A204.1 (cell line): Measurements from ENCODE around the gene SMAP1.

Source experiments
- FAIRE-seq: peaks from 2 replicates; lab custom pipeline; 2012; peaks lifted over from hg19 to GRCh38; lab: Jason Lieb, UNC

SMAP1 gene

DNA sequence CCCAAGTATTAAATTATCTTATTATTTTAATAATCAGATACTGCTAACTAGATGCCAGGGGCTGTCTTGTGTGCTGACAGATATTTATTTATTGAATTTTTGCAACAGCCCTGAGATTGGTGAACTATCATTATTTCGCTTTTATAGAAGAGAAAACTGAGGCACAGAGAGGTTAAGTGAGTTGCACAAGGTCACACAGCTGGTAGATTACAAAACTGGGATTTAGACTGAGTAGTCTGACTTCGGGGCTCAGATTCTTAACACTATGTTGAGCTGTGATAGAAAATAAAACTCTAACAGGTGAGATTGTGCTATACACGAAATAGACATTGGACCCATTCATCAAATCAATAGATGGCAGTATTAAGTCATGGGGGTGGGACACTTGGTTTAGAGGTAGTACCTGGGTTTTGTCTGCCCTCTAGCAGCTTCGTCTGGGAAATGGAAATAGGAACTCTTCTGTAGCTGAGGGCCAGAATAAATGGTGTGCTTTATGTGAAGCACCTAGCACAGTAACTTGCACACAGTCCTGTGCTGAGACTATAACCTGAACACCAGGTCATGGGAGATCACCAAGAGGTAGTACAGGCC is 175.7 kb downstream of the SMAP1 start:
- no peak for FAIRE-seq

DNA sequence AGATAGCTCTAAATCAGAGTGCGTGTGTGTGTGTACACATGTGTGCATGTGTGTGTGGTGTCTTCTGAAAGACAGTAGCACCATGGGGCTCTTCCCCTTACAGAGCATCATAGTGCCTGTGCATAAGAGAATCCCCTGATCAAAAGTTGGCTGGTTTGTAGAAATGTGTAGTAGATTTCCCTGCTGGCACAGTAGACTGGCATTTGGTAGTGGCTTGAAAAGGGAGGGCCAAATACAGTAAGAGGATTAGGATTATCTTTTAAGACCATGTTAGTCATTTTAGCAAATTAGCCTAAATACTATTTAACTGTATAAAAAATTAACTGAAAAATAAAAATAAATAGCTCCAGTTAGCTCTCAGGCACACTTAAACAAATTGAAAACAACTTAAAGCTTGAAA is 176.6 kb downstream of the SMAP1 start:
- FAIRE-seq = no peak

DNA sequence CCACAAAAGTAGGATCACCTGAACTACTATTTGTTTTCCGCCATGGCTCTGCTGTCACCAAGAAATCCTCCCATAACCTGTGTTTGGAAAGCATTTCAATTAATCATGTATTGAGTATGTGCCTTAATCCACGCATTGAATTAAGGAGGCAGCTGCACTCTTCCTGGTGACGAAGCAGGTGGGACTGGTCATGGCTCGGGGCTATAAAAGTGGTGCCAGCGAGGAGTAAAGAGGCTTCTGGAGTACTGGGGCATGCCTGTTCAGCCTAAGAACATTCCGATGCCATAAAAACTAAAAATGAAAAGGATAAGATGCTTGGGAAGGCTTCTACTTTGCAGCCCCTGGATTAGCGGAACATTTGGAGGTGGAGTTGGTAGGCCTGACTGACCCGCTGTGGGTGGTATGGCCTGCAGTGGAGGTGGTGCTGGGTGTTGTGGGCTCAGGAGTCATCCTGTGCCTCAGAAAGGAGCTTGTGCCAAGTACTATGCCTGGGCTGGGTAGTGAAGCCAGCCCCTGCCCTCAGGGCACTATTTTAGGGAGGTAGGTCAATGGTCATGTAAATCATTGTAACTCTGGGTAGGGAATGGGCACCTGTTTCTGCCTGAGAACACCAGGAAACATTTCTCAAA is 178.6 kb downstream of the SMAP1 start:
- no peak for FAIRE-seq

DNA sequence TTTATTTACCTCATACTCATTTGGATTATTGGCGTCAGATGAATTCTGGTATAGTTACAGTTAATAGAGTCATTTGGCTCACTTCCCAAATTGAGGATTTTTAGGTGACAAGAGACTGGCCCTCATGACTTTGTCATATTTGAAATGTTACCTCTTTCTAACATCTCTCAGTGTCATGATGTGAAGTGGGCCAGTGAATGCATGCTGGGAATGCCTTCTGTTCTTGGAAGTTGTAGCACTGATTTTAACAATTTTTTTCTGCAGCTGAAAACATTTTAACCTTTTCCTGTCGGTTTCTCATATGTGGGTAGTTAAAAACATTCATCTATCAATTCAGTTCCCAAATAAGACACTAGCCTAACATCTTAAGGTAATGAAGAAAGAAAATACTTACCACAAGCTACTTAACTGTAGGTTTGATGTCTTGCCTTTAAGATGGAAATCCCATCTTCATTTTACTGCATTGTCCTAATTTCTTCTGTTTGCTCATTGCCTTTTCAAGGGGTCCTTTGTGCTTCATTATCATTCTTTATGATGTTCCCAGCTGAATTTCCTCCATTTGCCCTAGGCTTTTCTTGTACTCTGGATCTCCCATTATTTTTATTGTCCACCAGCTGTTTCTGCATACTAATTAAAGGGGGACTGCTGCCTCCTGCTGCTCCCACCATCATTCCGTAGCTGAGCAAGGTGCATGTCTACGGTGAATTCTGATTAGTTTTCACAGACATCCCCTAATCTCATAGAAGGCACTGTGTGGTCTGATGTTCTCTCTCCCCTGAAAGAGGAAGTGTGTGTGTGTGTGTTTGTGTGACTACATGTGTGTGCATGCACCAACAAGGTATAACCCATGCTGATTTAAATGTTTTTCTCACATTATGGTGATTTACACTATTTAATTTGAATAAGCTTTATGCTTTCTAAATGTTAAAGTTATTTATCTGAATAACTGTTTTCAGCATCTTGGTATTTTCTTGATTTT is 179.7 kb downstream of the SMAP1 start:
- FAIRE-seq = no peak

DNA sequence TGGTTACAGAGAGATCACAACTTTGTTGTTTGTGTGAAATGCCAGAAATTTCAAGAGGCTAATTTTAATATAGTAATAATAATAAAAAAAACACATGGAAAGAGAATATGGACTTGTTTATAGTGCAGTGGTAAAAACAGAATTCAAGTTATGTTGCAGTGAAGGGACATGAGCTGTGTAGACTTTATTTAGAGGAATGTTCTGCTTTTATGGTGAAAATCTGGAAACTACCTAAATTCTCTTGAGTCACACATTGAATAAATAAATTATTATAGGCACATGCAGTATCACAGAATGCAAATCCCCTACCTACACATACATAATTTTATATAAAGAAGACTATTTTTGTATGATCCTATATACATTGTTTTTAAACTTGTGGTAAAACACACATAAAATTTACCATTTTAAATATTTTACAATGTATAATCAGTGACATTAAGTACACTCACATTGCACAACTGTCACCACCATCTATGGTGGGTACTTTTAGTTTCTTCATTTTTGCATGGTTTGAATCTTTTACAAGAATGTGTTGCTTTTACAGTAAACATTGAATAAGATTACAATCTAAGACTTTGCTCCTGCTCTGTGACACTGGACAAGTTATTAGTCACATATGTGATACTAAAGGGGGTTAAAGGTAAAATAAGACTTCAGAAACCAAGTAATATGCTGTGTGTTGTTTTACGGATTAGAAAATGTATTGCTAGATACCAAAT is 181.8 kb downstream of the SMAP1 start:
- FAIRE-seq = no peak

DNA sequence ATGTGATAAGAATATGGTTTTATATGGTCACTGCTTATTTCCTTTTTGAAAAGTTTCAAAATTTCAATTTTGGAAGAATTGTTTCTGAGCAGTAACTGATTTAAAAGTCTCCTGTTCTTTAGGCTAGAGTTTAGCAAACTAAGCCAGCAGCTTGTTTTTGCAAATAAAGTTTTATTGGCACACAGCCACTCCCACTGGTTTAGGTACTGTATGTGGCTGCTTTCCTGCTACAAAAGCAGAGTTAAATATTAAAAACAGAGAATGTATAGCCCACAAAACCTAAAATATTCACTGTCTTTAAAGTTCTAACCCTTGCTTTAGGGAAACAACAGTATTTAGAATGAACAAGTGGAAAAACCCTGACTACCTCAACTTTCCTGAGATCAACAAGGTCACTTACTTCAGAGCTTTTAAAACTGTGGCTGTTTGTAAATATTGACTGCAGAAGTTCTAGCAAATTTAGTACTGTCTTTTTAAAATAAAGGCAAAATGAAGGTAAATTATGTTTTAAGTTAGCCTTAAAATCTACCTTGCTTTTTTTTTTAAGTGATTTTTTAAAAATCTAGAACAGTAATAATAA is 185.1 kb downstream of the SMAP1 start:
- FAIRE-seq = no peak

DNA sequence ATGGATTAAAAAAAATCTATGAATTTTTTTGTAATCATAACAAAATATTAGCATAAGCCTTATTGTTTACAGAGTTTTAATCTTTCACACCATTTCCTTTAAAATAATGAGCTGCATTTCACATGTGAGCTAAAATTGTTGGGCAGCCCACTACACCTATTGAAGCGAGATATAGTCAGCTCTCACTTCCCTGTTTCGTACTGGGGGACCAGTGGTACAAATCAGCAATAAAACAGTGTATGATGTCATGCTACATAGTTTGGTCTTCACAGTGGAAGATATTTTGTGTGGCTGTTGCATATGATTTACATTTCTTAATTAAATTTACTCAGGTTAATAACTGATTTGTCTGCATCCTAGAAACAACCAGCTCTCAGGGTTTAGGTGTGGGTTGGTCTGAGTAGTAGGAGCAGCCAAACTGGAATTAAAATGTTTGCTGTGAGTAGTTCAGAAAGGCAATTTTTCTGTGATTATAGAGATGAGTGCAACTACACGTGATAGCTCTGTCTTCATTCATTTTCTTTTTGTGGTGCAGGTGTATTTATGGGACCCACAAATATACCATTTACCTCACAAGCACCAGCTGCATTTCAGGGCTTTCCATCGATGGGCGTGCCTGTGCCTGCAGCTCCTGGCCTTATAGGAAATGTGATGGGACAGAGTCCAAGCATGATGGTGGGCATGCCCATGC is 189.8 kb downstream of the SMAP1 start:
- no peak for FAIRE-seq

DNA sequence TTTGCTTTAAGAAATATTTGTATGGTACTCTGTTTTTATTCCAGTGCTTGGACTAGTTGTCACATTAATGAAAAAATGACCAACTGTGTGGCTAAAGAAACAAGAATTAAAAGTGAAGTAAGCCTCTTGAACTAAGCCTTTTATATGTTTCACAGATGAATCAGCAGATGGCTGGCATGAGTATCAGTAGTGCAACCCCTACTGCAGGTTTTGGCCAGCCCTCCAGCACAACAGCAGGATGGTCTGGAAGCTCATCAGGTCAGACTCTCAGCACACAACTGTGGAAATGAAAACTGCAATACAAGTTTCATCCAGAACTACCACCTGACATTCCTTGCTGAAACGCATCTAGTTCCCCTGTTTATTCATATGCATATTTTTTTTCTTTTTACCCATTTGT is 192.4 kb downstream of the SMAP1 start:
- FAIRE-seq = no peak

DNA sequence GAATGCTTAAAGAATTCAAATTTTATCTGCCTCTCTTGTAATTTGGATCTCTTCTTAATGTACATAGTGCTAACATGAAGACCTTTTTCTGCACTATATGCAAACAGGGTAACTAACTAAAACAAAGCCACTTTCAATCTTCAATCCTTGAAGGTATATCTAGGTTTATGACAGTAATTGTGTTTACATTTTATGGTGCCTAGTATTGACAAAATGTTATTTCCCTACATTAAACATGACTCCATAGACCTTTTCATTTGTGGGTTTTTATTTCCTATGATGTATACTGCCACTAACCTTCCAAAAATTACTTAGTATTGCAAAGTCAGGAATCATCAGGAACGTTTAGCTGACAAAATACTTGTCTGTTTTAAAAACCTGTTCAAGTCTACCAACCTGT is 193.2 kb downstream of the SMAP1 start:
- FAIRE-seq = no peak

DNA sequence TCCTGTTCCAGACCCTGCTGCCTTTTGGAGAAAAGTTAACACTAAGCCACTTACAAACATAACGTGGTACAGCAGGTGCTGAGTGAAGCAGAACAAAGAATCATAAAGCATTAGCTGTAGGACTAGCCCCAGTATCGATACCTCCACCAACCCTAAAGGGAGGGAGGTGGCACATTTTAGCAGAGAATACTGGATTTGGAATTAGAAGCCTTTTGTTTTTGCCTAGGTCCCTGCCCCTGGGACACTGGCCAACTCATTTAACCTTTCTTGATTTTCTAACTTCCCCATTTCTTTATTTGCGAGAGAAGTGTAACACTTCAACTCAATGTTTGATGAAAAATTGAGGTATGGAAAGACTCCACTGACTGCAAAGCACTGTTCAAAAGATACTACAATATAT is 195.7 kb downstream of the SMAP1 start:
- FAIRE-seq = no peak

DNA sequence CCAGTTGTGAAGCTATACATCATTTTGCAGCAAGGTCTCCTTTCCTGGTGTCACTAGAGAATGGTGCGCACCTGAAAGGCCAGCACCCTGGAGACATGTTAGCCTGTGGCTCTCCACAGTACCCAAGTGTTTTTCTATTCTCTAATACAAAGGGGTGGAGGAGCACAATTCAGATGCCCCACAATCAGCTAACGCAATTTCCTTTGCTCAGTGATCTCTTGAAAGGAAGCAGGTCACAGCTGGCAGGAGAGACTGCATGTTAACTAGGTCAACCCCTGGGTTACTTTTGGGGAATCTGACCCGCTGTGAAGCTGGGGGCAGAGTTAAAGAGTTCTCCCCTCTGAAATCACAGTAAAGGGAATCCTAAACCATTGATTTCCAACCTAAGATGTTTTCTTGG is 196.7 kb downstream of the SMAP1 start:
- no peak for FAIRE-seq

DNA sequence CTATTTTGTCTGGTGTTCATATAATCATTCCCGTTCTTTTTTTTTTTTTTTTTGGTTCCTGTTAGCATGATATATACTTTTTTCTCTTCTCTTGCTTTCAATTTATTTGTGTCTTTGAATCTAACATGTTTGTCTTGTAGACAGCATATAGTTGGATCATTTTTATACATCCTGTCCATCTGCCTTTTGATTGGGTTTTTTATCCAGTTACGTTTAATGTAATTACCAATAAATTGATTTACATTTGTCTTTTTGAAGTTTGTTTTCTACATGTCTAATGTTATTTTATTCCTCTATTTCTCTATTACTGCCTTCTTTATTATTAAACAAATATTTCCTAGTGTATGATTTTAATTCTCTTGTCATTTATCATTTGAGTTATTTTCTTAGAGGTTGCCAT is 204.8 kb downstream of the SMAP1 start:
- no peak for FAIRE-seq

DNA sequence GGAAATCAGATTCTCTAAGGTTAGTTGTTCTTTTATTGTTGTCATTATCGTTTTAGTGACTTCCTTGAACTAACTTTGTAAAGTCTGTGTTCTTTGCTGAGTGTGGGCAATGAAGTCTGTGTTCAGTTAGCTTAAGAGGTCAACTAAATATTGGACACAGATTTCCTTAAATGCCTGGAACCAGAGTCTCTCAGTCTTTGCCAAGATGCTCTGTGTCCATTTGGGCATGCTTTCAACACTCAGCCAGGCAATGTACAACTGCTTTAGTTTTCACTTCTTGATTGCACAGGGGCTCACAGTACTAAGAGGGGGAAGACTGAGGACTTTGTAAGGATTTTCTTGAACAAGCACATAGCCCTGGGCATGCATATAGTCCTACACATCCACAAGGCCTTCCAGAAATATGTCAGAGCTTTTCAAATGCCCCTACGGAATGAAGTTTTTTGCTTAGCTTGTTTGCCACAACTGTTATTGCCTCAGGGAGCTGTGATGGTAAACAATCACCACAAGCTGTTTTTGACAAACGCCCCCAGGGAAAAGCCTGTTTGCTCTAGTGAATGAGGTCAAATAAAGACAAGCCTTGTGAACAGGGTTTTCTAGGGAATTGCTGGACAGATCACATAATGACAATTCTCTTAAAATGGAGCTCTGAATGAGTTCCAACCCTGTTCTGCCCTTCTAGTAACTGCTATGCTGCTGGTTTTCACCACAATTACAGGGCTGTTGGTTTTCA is 206.7 kb downstream of the SMAP1 start:
- no peak for FAIRE-seq

DNA sequence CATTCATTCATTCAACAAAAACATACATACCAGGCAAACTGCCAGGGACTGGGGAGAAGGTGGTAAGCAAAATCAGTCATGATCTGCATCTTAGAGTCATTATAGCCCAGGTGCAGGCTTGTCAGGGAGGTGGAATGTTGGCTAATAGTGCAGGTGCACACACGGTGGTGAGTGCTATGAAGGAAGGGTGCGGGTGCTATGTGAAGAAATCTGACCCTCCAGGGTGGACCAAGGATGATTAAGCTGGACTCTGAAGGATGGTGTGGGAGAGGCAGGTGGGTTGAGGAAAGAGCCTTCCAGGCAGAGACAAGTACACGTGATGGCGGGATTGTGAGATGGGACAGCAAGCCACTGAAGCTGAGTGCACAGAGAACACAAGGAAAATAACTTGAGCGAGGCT is 211.8 kb downstream of the SMAP1 start:
- FAIRE-seq = no peak

DNA sequence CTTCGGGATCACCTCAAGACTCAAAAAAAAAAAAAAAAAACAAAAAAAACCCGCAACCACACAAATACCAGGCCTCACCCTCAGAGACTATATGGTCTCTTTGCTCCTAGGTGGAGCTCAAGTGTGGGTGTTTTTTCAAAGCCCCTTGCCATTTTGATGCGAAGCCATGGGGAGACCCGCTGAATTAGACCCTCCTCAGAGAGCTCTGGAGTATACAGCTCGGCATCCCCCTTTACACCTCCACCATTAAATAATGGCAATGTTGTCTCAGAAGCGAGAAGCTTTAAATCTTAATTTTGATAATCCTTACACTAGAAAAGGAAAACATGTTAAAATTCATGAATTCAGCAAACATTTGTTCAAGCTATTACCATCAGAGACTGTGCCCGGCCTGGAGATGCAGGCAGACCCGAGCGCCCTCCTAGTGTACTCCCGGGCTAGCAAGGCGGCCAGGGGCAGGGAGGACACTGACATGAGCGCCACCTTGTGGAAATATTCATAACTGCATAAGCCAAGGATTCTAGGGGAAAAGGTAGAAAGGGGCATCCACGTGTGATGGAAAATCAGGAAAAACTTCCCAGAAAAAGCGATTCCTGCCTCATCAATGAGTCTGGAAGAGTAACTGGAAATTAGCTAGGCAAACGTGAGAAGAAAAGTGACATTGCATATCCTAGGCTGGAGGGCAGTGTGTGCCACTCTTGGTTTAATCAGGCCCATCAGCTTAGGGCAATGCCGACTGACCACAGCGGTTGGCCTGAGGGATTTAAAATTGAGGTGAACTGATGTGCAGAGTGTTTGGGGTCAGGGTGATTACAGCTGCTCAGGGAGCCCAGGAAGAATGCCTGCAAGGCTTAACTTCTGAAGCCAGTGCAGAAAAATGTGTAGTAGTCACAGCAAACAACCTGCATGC is 216.6 kb downstream of the SMAP1 start:
- peak; percentile 80 for FAIRE-seq

DNA sequence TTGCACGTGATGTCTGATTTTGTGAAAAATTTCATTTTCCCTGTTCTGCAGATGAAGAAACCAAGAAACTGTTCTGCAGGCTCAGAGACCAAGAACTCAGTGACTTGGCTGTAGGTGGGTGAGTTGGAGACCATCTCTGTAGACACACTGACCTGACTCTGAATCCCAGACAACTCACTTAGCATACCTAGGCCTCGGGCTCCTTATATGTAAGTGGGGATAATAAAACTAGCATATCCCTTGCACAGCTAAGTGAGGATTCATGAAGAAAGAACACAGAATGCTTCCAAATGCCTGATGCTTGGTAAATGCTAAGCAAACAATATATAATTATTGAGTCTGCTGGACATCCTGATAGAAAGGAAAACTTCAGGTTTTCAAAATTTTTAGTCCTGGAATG is 218.4 kb downstream of the SMAP1 start:
- FAIRE-seq = no peak

DNA sequence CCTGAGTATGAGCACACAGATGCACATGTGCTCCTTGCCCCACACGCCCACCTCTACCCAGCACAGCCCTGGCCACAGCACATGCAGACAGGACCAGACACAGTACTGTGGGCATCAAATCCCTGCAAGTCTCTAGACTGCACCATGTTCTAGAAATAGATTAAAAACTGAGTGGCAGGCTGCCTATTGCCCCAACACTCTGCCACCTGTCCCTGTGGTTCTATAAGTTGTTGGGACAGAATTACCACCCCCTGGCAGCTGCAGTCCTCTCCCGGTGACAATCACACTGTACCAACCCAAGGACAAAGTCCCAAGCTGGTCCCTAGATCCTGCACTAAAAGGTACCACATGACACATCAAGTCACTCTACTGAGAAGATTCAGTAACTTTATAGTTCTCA is 219.0 kb downstream of the SMAP1 start:
- FAIRE-seq = no peak

DNA sequence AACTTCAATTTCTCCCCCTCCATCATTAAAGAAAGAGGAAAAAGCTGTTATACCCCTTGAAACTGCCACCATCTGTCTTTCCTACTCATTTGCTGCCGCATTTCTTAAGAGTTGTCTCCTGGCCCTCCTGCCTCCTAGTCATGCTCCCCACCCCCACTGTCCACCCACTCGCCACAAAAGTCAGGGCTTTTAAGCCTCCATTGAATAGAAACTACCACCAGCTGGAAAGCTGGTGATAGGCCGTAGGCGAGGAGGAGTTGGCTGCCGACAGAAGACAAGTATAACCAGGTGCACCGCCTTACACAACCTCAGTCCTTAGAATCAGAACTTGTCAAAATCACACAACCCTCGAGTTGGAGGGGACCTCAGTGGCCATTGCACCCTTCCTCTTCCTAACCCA is 221.6 kb downstream of the SMAP1 start:
- FAIRE-seq = no peak

DNA sequence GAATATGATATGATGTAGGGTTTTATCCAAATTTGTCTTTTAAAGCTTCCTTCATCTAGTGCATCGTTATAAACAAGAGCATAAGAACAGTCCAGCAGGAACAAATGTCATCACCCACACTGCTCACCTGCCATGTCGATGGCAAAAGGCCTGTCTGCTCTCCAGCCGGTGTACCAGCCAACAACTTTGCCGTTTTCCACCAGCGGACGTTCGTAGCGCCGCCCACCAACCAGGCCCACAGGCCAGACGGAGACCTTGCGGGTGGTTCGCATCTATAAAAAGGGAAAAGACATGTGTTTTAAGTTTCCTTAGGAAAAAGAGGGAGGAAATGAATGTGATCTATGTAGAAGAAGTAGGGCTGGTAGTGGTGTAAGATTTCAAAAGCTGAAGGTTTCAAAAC is 226.3 kb downstream of the SMAP1 start:
- FAIRE-seq = no peak

DNA sequence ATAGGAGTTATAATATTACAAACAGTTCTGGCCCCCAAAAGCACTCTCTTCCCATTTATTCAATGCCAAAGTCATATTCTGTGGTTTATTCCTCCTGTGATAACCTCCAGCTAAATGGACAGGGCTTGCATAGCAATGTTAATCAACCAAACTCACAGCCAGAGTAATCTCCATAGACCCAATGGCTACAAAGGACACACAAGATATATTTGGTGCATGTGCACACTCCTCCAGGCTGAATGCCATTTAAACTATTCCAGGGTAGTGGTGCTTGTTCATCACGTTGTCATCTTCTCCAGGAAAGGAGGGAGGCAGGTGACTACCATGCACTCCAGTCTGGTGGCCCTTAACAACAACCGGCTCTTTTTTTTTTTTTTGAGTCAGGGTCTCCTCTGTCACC is 232.4 kb downstream of the SMAP1 start:
- FAIRE-seq = no peak
